Activated CD4-positive, alpha-beta T cell treated with anti-CD3 and anti-CD28 coated beads, Interleukin-2, amount 50 U/mL, for 4 hours (primary cell): ENCODE data around the gene ADRB2.
"Not testable (repeated sequence)": the region's sequence is repeated elsewhere in the genome, so short reads cannot be mapped to it uniquely, and the experiment has no call there.

Experiments
- DNase-seq, 2 experiments: peaks; one replicate each; pipeline ENCODE4 v3.0.0-alpha.2; 2020

Gene ADRB2

GRCh38 chr5:148856424-148856823, 30.0 kb downstream of the ADRB2 start:
- DNase-seq, result no peak

DNA sequence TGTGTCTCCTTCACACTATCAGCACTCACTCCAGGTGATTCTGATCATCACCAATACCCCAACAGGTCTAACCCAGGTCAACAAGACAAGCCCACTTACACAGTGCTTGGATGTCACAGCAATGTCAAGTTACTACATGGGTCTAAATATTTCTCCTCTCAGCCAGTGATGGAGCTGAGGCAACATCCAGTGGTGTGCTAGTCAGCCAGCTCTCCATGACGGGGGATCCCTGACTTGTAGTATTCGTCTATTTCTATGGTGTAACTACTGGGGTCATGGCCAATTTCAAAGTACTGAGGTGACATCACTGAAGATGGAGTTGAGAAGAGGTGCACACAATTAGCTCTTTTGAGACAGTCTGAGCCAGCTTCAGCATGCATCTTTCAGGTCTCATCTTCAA, 31.1 kb downstream of the ADRB2 start:
- no peak for DNase-seq

GRCh38 chr5:148858106-148858505, 31.7 kb downstream of the ADRB2 start:
- no peak for DNase-seq

DNA sequence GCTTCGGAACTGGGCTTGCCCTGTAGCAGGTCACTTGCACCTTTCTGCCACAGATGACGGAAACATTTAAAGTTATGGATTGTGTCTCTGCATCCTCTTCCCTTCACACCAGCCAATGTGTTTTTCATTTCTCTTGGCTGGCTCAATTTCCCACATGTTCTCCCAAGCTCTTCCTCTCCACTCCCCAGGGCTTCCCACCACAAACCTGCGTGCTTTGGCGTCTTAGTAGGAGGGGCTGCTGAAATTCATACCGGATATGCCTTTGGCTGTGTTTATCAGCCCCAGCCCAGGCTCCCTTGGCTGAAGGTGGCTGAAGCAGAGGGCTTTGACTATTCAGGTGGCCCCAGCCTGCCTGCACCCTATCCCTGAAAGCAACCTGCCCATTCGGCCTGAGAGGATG, 32.1 kb downstream of the ADRB2 start:
- DNase-seq, result no peak

GRCh38 chr5:148859703-148860102, 33.3 kb downstream of the ADRB2 start:
- no peak for DNase-seq

GRCh38 chr5:148860599-148860998, 34.2 kb downstream of the ADRB2 start:
- no peak for DNase-seq

- DNase-seq, result no peak
Measured at GRCh38 chr5:148861088-148861487, 34.7 kb downstream of the ADRB2 start.

GRCh38 chr5:148861696-148862095, 35.3 kb downstream of the ADRB2 start:
- DNase-seq, result no peak

- no peak for DNase-seq
Measured at GRCh38 chr5:148864113-148864841, 37.9 kb downstream of the ADRB2 start.

- DNase-seq, result no peak
Measured at GRCh38 chr5:148866024-148866423, 39.6 kb downstream of the ADRB2 start.

DNA sequence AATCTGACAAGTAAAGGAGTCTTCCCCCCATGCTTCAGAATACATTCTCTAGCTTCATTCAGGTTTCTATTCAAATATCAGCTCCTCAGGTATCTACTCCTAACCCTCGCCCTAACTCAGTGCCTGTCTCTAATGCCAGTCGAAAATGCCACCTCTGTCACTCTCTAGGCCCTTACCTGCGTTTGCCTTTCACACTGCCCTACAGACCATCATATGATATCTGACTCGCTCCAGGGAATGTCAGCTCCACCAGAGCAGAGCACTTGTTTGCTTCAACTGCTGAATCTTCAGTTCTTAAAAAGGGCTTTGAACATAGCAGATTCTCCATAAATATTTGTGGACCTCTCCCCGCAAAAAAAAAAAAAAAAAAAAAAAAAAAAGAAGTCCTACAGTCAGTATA, 46.7 kb downstream of the ADRB2 start:
- DNase-seq, result no peak

- DNase-seq, result no peak
Measured at GRCh38 chr5:148873690-148874485, 47.5 kb downstream of the ADRB2 start.

DNA sequence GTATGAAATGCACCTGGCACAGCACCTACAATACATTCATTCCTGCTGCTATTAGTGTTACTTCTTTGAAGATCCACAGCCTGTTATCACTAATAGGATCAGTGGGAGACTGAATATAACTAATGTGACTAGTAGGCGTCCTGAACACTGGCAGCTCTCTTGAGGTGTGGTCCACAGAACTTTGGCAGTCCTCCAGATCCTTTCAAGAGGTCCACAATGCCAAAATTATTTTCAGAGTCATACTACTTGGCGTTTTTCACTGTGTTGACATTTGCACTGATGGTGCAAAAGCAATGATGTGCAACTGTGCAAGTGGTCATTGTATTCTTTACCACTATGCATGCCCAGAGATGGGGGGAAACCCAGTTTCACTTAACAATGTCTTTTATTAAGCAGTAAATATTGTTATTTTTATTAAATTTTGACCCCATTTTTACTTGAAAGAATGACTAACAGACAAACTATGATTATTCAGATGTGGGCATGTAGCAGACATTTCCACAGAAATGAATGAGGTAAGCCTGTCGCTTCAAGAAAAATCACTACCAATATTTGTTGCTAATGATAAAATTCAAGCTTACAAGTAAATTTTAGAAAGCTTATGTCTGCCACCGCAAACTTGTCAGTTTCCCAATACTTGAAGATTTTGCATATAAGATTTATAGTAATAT, 48.9 kb downstream of the ADRB2 start:
- DNase-seq, result no peak

DNA sequence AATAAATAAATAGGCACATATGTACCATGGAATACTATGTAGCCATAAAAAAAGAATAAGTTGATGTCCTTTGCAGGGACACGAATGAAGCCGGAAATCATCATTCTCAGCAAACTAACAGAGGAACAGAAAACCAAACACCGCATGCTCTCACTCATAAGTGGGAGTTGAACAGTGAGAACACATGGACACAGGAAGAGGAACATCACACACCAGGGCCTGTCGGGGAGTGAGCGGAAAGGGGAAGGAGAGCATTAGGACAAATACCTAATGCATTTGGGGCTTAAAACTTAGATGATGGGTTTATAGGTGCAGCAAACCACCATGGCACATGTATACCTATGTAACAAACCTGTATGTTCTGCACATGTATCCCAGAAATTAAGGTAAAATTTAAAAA, 51.0 kb downstream of the ADRB2 start:
- not testable (repeated sequence) for DNase-seq
